ENCODE results near the gene MAP7D1.

DNA sequence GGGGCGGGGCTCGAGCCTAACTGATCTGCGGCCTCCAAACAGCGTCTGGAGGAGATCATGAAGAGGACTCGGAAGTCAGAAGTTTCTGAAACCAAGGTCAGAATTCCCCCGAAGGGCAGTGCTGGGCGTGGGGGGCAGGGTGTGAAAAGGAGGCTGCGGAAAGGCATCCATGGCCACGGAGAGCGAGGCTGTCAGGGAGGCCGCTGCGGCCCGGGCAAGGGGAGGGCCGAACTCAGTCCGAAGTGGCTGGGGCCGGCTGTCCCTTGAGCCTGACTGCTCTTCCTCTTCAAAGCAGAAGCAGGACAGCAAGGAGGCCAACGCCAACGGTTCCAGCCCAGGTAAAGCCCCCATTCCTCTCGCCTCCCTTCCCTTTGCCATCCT lies 23.2 kb downstream of the MAP7D1 start:
- TF ChIP-seq EZH2 (IDR thresholded peaks at IDR 0.05; ENCODE audit: borderline replicate concordance, low read depth, low read length, poor library complexity, severe bottlenecking), result no peak
- TF ChIP-seq, protein P1, sequence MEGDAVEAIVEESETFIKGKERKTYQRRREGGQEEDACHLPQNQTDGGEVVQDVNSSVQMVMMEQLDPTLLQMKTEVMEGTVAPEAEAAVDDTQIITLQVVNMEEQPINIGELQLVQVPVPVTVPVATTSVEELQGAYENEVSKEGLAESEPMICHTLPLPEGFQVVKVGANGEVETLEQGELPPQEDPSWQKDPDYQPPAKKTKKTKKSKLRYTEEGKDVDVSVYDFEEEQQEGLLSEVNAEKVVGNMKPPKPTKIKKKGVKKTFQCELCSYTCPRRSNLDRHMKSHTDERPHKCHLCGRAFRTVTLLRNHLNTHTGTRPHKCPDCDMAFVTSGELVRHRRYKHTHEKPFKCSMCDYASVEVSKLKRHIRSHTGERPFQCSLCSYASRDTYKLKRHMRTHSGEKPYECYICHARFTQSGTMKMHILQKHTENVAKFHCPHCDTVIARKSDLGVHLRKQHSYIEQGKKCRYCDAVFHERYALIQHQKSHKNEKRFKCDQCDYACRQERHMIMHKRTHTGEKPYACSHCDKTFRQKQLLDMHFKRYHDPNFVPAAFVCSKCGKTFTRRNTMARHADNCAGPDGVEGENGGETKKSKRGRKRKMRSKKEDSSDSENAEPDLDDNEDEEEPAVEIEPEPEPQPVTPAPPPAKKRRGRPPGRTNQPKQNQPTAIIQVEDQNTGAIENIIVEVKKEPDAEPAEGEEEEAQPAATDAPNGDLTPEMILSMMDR (conservative IDR thresholded peaks at IDR 0.05; ENCODE audit: low read depth, low read length), result no peak

Data from A673 (cell line).